Measurements from ENCODE around the gene SEMA4F. TPM values are rescaled to one million over a fixed set of nuclear protein-coding genes. Genes with fewer than 3 reads are reported as not detected.

Gene SEMA4F
- total RNA-seq, 4 donors from 2014 or later: 4.3 to 7.2 (median 6.1) TPM

- Histone ChIP-seq H3K9me3 (no peaks in the 10 kb centered on the region), H3K4me3 (replicated peaks in 1 of 3) (no peak overlapping the region), H3K27ac (no peak overlapping the region), H3K27me3 (no peaks in the 10 kb centered on the region), H3K36me3 (no peaks in the 10 kb centered on the region), H3K4me1 (peaks cover 4% of the 10 kb centered on the region in 2 donors)
- 74 to 76% methylated on average over 2 of the region's 2 CpGs for WGBS, 2 donors
- DNase-seq: no peak
- intact Hi-C loops (cut with DNase I): no loop called here
- TF ChIP-seq POLR2A (IDR thresholded peaks at IDR 0.05): no peak
- TF ChIP-seq CTCF (IDR thresholded peaks at IDR 0.05): no peak
These were observed 5.4 kb downstream of the SEMA4F start for GRCh38 chr2:74659462-74659861.

- H3K36me3 ChIP-seq: no peaks in the 10 kb centered on the region
- peaks cover 0 to 4% of the 10 kb centered on the region in 2 donors for H3K4me1 ChIP-seq
- intact Hi-C loops (cut with DNase I): no loop called here
- no peak for DNase-seq
- no peak overlapping the region for H3K4me3 ChIP-seq (replicated peaks in 1 of 3)
- H3K9me3 ChIP-seq: no peaks in the 10 kb centered on the region
- TF ChIP-seq POLR2A (IDR thresholded peaks at IDR 0.05): no peak
- WGBS, 2 donors: 96 to 100% methylated on average over 1 of the region's 1 CpG
- no peak overlapping the region for H3K27ac ChIP-seq
- H3K27me3 ChIP-seq: no peaks in the 10 kb centered on the region
These were observed 14.0 kb downstream of the SEMA4F start for GRCh38 chr2:74668087-74668486.

GRCh38 chr2:74670263-74670662 lies 16.2 kb downstream of the SEMA4F start:
- no peak for DNase-seq
- TF ChIP-seq CTCF (IDR thresholded peaks at IDR 0.05) (no peak), POLR2A (IDR thresholded peaks at IDR 0.05) (no peak)
- Histone ChIP-seq H3K27me3 (no peaks in the 10 kb centered on the region), H3K36me3 (peaks cover 0 to 2% of the 10 kb centered on the region in 2 donors), H3K4me1 (no peaks in the 10 kb centered on the region), H3K27ac (no peak overlapping the region), H3K9me3 (no peaks in the 10 kb centered on the region), H3K4me3 (replicated peaks in 1 of 3) (no peak overlapping the region)
- 93 to 94% methylated on average over 7 of the region's 7 CpGs for WGBS, 2 donors
- intact Hi-C loops (cut with DNase I): no loop called here

GRCh38 chr2:74671479-74671878 lies 17.4 kb downstream of the SEMA4F start:
- Histone ChIP-seq H3K9me3 (no peaks in the 10 kb centered on the region), H3K36me3 (peaks cover 5 to 9% of the 10 kb centered on the region in 2 donors), H3K27ac (no peak overlapping the region), H3K4me3 (replicated peaks in 1 of 3) (no peak overlapping the region), H3K4me1 (no peaks in the 10 kb centered on the region), H3K27me3 (no peaks in the 10 kb centered on the region)
- no peak for TF ChIP-seq CTCF (IDR thresholded peaks at IDR 0.05)
- TF ChIP-seq POLR2A (IDR thresholded peaks at IDR 0.05): no peak
- DNase-seq: no peak
- intact Hi-C loops (cut with DNase I): no loop called here

GRCh38 chr2:74673826-74674528 lies 19.9 kb downstream of the SEMA4F start:
- Histone ChIP-seq H3K4me1 (no peaks in the 10 kb centered on the region), H3K36me3 (peaks cover 5 to 9% of the 10 kb centered on the region in 2 donors), H3K27me3 (no peaks in the 10 kb centered on the region), H3K4me3 (replicated peaks in 1 of 3) (no peak overlapping the region), H3K9me3 (no peaks in the 10 kb centered on the region), H3K27ac (no peak overlapping the region)
- TF ChIP-seq POLR2A (IDR thresholded peaks at IDR 0.05): no peak
- TF ChIP-seq CTCF (IDR thresholded peaks at IDR 0.05): no peak
- no peak for DNase-seq
- intact Hi-C loops (cut with DNase I): no loop called here
- WGBS, 2 donors: 87 to 95% methylated on average over 7 of the region's 7 CpGs
